ENCODE results near the gene CFAP119. TPM values are rescaled to one million over a fixed set of nuclear protein-coding genes. Genes with fewer than 3 reads are reported as not detected.

The CFAP119 gene
- total and polyA plus RNA-seq, 9 of the 15 experiments (the other 6 are each of a cell fraction or from before 2014, with no cell fraction given) = 5.5 to 33.7 (median 9.6) TPM

GRCh38 chr16:30784215-30784614 lies 22.4 kb upstream of the CFAP119 start (continued):
- TF ChIP-seq ZNF407 (IDR thresholded peaks at IDR 0.05; ENCODE audit: low read depth) (no peak), CHCHD3 (CRISPR knock-in tag; IDR thresholded peaks at IDR 0.05) (no peak), RAD51 (IDR thresholded peaks at IDR 0.05; ENCODE audit: borderline replicate concordance, low read depth) (no peak)

All from K562 (cell line).